ENCODE data around the gene IL4I1. TPM values are rescaled to one million over a fixed set of nuclear protein-coding genes. Genes with fewer than 3 reads are reported as not detected.

The IL4I1 gene
- total and polyA plus RNA-seq, 2 of the 8 experiments (the other 6 are each of a cell fraction or from before 2014, with no cell fraction given), result 0.41 to 0.76 TPM

- TF ChIP-seq POLR2A (IDR thresholded peaks at IDR 0.05; ENCODE audit: control extremely low read depth in 1 of 2, low read depth in 2 of 2, low read length in 2 of 2) (peak in 1 of 2 experiments; percentile 87; a peak in 2 of 3 replicates), EZH2 (IDR thresholded peaks at IDR 0.05; ENCODE audit: low read depth, low read length, severe bottlenecking) (no peak), RNF2 (IDR thresholded peaks at IDR 0.05; ENCODE audit: borderline replicate concordance, low read depth, low read length, missing control alignments, poor library complexity, severe bottlenecking) (no peak), POLR2AphosphoS5 (IDR thresholded peaks at IDR 0.05; ENCODE audit: low read depth, low read length) (peak; percentile 71), BCL11A (IDR thresholded peaks at IDR 0.05; ENCODE audit: low read depth in 2 of 2, low read length in 2 of 2) (no peak), HDAC6 (IDR thresholded peaks at IDR 0.05; ENCODE audit: low read depth, low read length) (no peak), CREB1 (IDR thresholded peaks at IDR 0.05) (peak; percentile 95), ASH2L (IDR thresholded peaks at IDR 0.05; ENCODE audit: low read length) (peak; percentile 74), YY1 (IDR thresholded peaks at IDR 0.05; ENCODE audit: low read depth, low read length) (peak; percentile 98)
- TF ChIP-seq, protein P1, sequence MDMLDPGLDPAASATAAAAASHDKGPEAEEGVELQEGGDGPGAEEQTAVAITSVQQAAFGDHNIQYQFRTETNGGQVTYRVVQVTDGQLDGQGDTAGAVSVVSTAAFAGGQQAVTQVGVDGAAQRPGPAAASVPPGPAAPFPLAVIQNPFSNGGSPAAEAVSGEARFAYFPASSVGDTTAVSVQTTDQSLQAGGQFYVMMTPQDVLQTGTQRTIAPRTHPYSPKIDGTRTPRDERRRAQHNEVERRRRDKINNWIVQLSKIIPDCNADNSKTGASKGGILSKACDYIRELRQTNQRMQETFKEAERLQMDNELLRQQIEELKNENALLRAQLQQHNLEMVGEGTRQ (IDR thresholded peaks at IDR 0.05; ENCODE audit: low read length), result peak; percentile 39
Observed at GRCh38 chr19:49876422-49877019, 20.2 kb downstream of the IL4I1 start (continued).

Measured in H1 (cell line).